ENCODE results near the gene GMPR.

GMPR gene

GRCh38 chr6:16238057-16238962 lies at the start of gene GMPR:
GMPR (plus strand) TSS chr6:16238587; CDS start chr6:16238694, 107 bp downstream.
- DNase-seq (ENCODE audit: extremely low read depth, low read depth) = no peak
- TF ChIP-seq CTCF (IDR thresholded peaks at IDR 0.05; ENCODE audit: low read depth, low read length, missing control alignments) = no peak
- peak within 1 kb of the TSS; percentile 52 for H3K4me3 ChIP-seq (replicated peaks; ENCODE audit: low read depth, low read length)

GRCh38 chr6:16190214-16190613 lies 48.2 kb upstream of the GMPR start:
- H3K4me3 ChIP-seq (replicated peaks; ENCODE audit: low read depth, low read length) = no peak overlapping the region
- no peak for DNase-seq (ENCODE audit: extremely low read depth, low read depth)

GRCh38 chr6:16196260-16196983 lies 42.0 kb upstream of the GMPR start:
- H3K4me3 ChIP-seq (replicated peaks; ENCODE audit: low read depth, low read length) = no peak overlapping the region
- DNase-seq (ENCODE audit: extremely low read depth, low read depth) = no peak

More at GRCh38 chr6:16190214-16190613, 48.2 kb upstream of the GMPR start:
- TF ChIP-seq CTCF (IDR thresholded peaks at IDR 0.05; ENCODE audit: low read depth, low read length, missing control alignments) = no peak

GRCh38 chr6:16196984-16197546 lies 41.3 kb upstream of the GMPR start:
- DNase-seq (ENCODE audit: extremely low read depth, low read depth) = no peak
- TF ChIP-seq CTCF (IDR thresholded peaks at IDR 0.05; ENCODE audit: low read depth, low read length, missing control alignments) = no peak
- no peak overlapping the region for H3K4me3 ChIP-seq (replicated peaks; ENCODE audit: low read depth, low read length)

More at GRCh38 chr6:16196260-16196983, 42.0 kb upstream of the GMPR start:
- no peak for TF ChIP-seq CTCF (IDR thresholded peaks at IDR 0.05; ENCODE audit: low read depth, low read length, missing control alignments)

GRCh38 chr6:16198061-16198705 lies 40.2 kb upstream of the GMPR start:
- DNase-seq (ENCODE audit: extremely low read depth, low read depth) = no peak
- no peak overlapping the region for H3K4me3 ChIP-seq (replicated peaks; ENCODE audit: low read depth, low read length)
- no peak for TF ChIP-seq CTCF (IDR thresholded peaks at IDR 0.05; ENCODE audit: low read depth, low read length, missing control alignments)

- TF ChIP-seq CTCF (IDR thresholded peaks at IDR 0.05; ENCODE audit: low read depth, low read length, missing control alignments) = no peak
- no peak for DNase-seq (ENCODE audit: extremely low read depth, low read depth)
- no peak overlapping the region for H3K4me3 ChIP-seq (replicated peaks; ENCODE audit: low read depth, low read length)
Measured at GRCh38 chr6:16199804-16200203, 38.6 kb upstream of the GMPR start.
